Upper lobe of right lung (tissue), 1 donor: ENCODE data around the gene DMC1. TPM values are rescaled to one million over a fixed set of nuclear protein-coding genes. Genes with fewer than 3 reads are reported as not detected.

Experiments used
- ATAC-seq: fragments of 200-7000 bp; cut with Tn5 transposase; one replicate; pipeline ENCODE4 v1.9.1; 2020; ENCODE audit warnings: mild to moderate bottlenecking, moderate library complexity
- DNase-seq: peaks from one replicate; pipeline ENCODE4 v3.0.0-alpha.2; 2020
- H3K27ac ChIP-seq: fragments of 200-600 bp; one replicate; pipeline ENCODE4 v1.8.0; 2022
- H3K27me3 ChIP-seq: fragments of 200-600 bp; one replicate; pipeline ENCODE4 v1.8.0; 2022; ENCODE audit warnings: mild to moderate bottlenecking
- H3K36me3 ChIP-seq: fragments of 200-600 bp; one replicate; pipeline ENCODE4 v1.8.0; 2022
- H3K4me1 ChIP-seq: fragments of 200-600 bp; one replicate; pipeline ENCODE4 v1.8.0; 2022
- H3K4me3 ChIP-seq: fragments of 200-600 bp; one replicate; pipeline ENCODE4 v1.8.0; 2022; ENCODE audit warnings: mild to moderate bottlenecking
- H3K9me3 ChIP-seq: fragments of 200-600 bp; one replicate; pipeline ENCODE4 v1.8.0; 2022
- CTCF ChIP-seq: fragments of 200-600 bp; IDR thresholded peaks from one replicate; pipeline ENCODE4 v1.8.0; 2022; ENCODE audit warnings: antibody characterized with exemption
- intact Hi-C: fragments of 100-400 bp; cut with DNase I; formaldehyde crosslinking; loops from one replicate; pipeline ENCODE4 v1.11.0; 2022
- total RNA-seq: library from RNA; stranded (reverse); fragmentation: NEBNext Ultra II Directional; extraction: Animal tissue kit (Norgen Biotek cat#: 25700); gene quantifications from one replicate; pipeline ENCODE4 v1.2.1, GENCODE V29; 2021
- donor health status: DM: no; HTN: yes; CAD: no; lungs with severe emphysema.

Gene DMC1
- total RNA-seq, 1 donor from 2014 or later, result not detected

DNA sequence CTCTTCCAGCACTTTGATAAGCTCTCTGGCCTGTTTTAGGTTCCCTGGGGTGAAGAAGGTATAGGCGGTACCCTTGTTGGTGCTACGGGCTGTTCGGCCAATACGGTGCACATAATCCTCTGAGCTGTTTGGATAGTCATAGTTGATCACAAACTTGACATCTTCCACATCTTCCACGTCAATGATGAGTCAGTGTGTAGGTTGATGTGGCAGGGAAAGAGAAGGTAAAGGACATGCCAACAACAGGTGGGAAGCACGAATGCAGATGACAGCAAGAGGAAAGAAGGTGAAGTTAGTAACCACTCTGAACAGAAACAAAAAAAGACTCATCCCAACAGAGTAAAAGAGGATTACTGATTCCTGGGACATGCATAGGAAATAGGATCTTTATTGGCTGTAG, 82.0 kb downstream of the DMC1 start:
- no peak for DNase-seq
- TF ChIP-seq CTCF, result no peak
- no peak for ATAC-seq
- Histone ChIP-seq H3K27ac (no peak overlapping the region), H3K4me3 (no peak overlapping the region), H3K27me3 (no peaks in the 10 kb centered on the region), H3K9me3 (no peaks in the 10 kb centered on the region), H3K36me3 (peaks cover 100% of the 10 kb centered on the region), H3K4me1 (peaks cover 10% of the 10 kb centered on the region)
- intact Hi-C loops, result no loop called here

DNA sequence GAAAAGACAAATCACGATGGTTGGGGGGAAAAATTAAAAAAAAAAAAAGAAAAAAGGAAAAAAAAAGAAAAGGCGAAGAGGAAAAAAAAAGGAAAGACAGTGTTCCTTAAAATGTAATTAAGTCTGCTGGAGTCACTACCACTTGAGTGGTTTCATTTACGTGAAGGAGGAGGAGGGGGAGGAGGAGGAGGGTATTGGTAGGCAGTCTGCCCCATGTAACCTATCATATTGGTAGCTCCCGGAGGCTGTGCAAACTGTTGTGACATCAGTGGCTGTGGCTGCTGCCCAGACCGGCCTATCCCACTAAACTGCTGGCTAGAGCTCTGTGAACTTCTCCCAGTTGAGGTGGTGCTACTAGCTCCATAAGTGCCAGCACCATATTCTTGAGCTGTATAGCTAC, 84.2 kb downstream of the DMC1 start:
- Histone ChIP-seq H3K27ac (no peak overlapping the region), H3K4me3 (no peak overlapping the region), H3K4me1 (peaks cover 2% of the 10 kb centered on the region), H3K36me3 (peaks cover 100% of the 10 kb centered on the region), H3K9me3 (no peaks in the 10 kb centered on the region), H3K27me3 (no peaks in the 10 kb centered on the region)
- ATAC-seq (peak; percentile 84), DNase-seq (no peak)
- intact Hi-C loops, result no loop called here
- no peak for TF ChIP-seq CTCF

DNA sequence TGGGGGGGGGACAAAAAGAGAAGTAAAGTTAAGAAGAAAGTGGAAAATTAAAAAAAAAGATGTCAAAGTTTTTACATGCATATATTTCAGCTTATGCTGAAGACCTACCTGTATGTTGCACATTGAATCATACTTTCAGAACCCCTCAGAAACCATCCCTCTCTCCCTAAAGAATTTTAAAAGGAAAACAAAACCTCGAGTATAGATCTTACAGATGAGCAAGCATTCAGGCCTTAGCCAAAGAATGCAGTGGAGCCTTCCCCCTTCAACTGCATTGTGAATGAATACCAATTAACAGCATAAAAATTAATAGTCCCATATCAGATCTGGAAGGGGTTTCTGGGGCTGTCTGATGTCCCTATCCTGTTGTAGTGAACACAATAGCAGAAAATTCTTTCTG, 85.7 kb downstream of the DMC1 start:
- no peaks in the 10 kb centered on the region for H3K27me3 ChIP-seq

GRCh38 chr22:38482662-38483308, 87.2 kb downstream of the DMC1 start:
- Histone ChIP-seq H3K4me1 (no peaks in the 10 kb centered on the region), H3K9me3 (no peaks in the 10 kb centered on the region), H3K36me3 (peaks cover 79% of the 10 kb centered on the region), H3K4me3 (no peak overlapping the region), H3K27ac (no peak overlapping the region), H3K27me3 (no peaks in the 10 kb centered on the region)
- DNase-seq, result no peak
- no peak for TF ChIP-seq CTCF
- intact Hi-C loops, result no loop called here
- no peak for ATAC-seq

More for the DNA sequence above, 85.7 kb downstream of the DMC1 start:
- peaks cover 94% of the 10 kb centered on the region for H3K36me3 ChIP-seq
- intact Hi-C loops, result no loop called here
- ATAC-seq (no peak), DNase-seq (no peak)
- H3K4me1 ChIP-seq, result no peaks in the 10 kb centered on the region
- H3K27ac ChIP-seq, result no peak overlapping the region
- H3K4me3 ChIP-seq, result no peak overlapping the region
- no peaks in the 10 kb centered on the region for H3K9me3 ChIP-seq
- TF ChIP-seq CTCF, result no peak

GRCh38 chr22:38481871-38482332, 88.1 kb downstream of the DMC1 start:
- intact Hi-C loops, result no loop called here
- peak; percentile 4 for ATAC-seq
- peaks cover 70% of the 10 kb centered on the region for H3K36me3 ChIP-seq

More at GRCh38 chr22:38481871-38482332, 88.1 kb downstream of the DMC1 start:
- no peak for DNase-seq
- TF ChIP-seq CTCF, result no peak
- H3K27me3 ChIP-seq, result no peaks in the 10 kb centered on the region
- no peaks in the 10 kb centered on the region for H3K4me1 ChIP-seq
- no peak overlapping the region for H3K27ac ChIP-seq
- H3K4me3 ChIP-seq, result no peak overlapping the region
- H3K9me3 ChIP-seq, result no peaks in the 10 kb centered on the region
